Prostate gland (tissue), 2 donors: ENCODE measurements around the gene DNAL4. TPM values are rescaled to one million over a fixed set of nuclear protein-coding genes. Genes with fewer than 3 reads are reported as not detected.

Experiments used
- DNase-seq: peaks from one replicate; pipeline ENCODE4 v3.0.0-alpha.2; 2019; ENCODE audit warnings: low spot score
- H3K27ac ChIP-seq, 2 donors: fragments of 200-600 bp; sonication (generic); 2 replicates each; pipeline ENCODE4 v1.5.1; 2017 to 2019
- H3K27me3 ChIP-seq: fragments of 200-600 bp; sonication (generic); replicated peaks from 2 replicates; pipeline ENCODE4 v1.5.1; 2019; ENCODE audit not compliant: insufficient read depth
- H3K36me3 ChIP-seq, 2 donors: fragments of 200-600 bp; sonication (generic); 1 replicate in 1 of 2; 2 replicates in 1 of 2; pipeline versions ENCODE4 v1.5.1 to v1.8.1; 2017 to 2019
- H3K4me1 ChIP-seq: fragments of 200-600 bp; sonication (generic); replicated peaks from 2 replicates; pipeline ENCODE4 v1.5.1; 2019
- H3K4me3 ChIP-seq, 2 donors: fragments of 200-600 bp; sonication (generic); 2 replicates each; pipeline ENCODE4 v1.5.1; 2017 to 2019
- H3K9me3 ChIP-seq: fragments of 200-600 bp; sonication (generic); 2 replicates; pipeline ENCODE4 v1.5.1; 2017
- POLR2A ChIP-seq: fragments of 450-650 bp; IDR thresholded peaks from one replicate; pipeline ENCODE4 v1.6.1; 2016; ENCODE audit warnings: antibody characterized with exemption, mild to moderate bottlenecking
- POLR2AphosphoS5 ChIP-seq: sonication (generic); formaldehyde crosslinking; IDR thresholded peaks from one replicate; pipeline ENCODE4 v1.6.1; 2017; ENCODE audit warnings: antibody characterized with exemption
- WGBS: methylation state at CpG from one replicate; pipeline ENCODE4 v1.1.5; 2018; 5-methylcytosine and 5-hydroxymethylcytosine counted together
- intact Hi-C: fragments of 100-400 bp; cut with DNase I; formaldehyde crosslinking; loops from one replicate; pipeline ENCODE4 v1.14.2; 2022
- total RNA-seq, 2 donors: library from RNA; depleted of rRNA; stranded (reverse); fragments of >200 nt; gene quantifications; one replicate each; pipeline ENCODE4 v1.1.0, GENCODE V29; 2016
- TF ChIP-seq, protein P1 (sequence below), 4 experiments: fragments of 200-600 bp in 2 of 4; fragments of 450-650 bp in 2 of 4; sonication (generic) in 2 of 4; IDR thresholded peaks; 1 replicate in 3 of 4; 2 replicates in 1 of 4; pipeline ENCODE4 v1.5.1; 2016 to 2019; ENCODE audit warnings: antibody characterized with exemption in 4 of 4, mild to moderate bottlenecking in 2 of 4, moderate library complexity in 2 of 4

DNAL4 gene
- total RNA-seq, 2 donors from 2014 or later: 36.9 to 41.8 TPM

DNA sequence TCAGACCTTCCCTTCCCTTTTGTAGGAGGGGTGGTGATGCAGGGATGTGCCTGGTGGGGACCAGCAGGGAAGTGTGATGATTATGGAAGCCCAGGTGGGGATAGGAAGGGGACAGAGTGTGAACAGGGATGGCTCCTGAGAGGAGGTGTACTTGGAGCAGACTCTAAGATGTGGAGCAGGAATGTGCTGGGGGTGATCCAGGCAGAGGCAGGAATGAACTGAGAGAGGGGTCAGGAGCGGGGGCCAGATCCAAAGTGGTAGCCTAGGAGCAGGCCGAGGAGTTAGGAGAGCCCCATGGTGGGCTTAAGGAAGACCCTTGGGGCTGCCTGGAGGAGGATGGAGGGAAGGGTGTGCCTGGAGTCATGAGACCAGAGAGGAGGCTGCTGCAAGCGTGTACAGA, 46.2 kb upstream of the DNAL4 start:
- H3K27ac ChIP-seq: no peak overlapping the region
- H3K27me3 ChIP-seq: no peaks in the 10 kb centered on the region
- intact Hi-C loops: loop anchor here (5.0 kb wide), 1 partner anchor 73 kb away; no protein-coding TSS in a partner anchor
- WGBS: 92% methylated on average over 3 of the region's 3 CpGs
- H3K36me3 ChIP-seq: no peaks in the 10 kb centered on the region
- DNase-seq: no peak
- H3K9me3 ChIP-seq: no peaks in the 10 kb centered on the region
- TF ChIP-seq, protein P1, sequence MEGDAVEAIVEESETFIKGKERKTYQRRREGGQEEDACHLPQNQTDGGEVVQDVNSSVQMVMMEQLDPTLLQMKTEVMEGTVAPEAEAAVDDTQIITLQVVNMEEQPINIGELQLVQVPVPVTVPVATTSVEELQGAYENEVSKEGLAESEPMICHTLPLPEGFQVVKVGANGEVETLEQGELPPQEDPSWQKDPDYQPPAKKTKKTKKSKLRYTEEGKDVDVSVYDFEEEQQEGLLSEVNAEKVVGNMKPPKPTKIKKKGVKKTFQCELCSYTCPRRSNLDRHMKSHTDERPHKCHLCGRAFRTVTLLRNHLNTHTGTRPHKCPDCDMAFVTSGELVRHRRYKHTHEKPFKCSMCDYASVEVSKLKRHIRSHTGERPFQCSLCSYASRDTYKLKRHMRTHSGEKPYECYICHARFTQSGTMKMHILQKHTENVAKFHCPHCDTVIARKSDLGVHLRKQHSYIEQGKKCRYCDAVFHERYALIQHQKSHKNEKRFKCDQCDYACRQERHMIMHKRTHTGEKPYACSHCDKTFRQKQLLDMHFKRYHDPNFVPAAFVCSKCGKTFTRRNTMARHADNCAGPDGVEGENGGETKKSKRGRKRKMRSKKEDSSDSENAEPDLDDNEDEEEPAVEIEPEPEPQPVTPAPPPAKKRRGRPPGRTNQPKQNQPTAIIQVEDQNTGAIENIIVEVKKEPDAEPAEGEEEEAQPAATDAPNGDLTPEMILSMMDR (IDR thresholded peaks at IDR 0.05): no peak
- TF ChIP-seq POLR2AphosphoS5 (no peak), POLR2A (no peak)
- H3K4me3 ChIP-seq: no peak overlapping the region
- peaks cover 6% of the 10 kb centered on the region for H3K4me1 ChIP-seq

DNA sequence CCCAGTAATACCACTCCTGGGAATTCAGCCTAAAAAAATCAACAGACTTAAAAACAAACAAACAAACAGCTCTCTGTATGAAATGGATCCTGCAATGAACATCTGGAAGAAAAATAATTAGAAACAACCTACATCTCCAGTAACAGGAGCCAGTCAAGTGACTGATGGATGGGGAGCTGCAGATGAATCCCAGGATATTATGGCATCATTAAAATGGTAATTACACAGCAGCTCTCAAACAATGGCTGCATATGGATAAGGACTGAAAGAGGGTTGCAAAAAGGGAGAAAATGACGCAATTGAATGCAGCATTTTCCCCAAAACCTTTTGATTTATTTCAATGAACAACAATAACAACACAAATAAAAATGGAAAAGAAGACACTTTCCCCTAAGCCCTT, 45.7 kb upstream of the DNAL4 start:
- Histone ChIP-seq H3K4me3 (no peak overlapping the region), H3K9me3 (no peaks in the 10 kb centered on the region), H3K36me3 (no peaks in the 10 kb centered on the region), H3K27ac (no peak overlapping the region), H3K4me1 (peaks cover 6% of the 10 kb centered on the region), H3K27me3 (no peaks in the 10 kb centered on the region)
- WGBS: 91% methylated on average over 1 of the region's 1 CpG
- intact Hi-C loops: loop anchor here (5.0 kb wide), 1 partner anchor 72 kb away; no protein-coding TSS in a partner anchor
- no peak for DNase-seq
- no peak for TF ChIP-seq POLR2AphosphoS5
- TF ChIP-seq POLR2A: no peak
- TF ChIP-seq, protein P1 (IDR thresholded peaks at IDR 0.05): no peak

DNA sequence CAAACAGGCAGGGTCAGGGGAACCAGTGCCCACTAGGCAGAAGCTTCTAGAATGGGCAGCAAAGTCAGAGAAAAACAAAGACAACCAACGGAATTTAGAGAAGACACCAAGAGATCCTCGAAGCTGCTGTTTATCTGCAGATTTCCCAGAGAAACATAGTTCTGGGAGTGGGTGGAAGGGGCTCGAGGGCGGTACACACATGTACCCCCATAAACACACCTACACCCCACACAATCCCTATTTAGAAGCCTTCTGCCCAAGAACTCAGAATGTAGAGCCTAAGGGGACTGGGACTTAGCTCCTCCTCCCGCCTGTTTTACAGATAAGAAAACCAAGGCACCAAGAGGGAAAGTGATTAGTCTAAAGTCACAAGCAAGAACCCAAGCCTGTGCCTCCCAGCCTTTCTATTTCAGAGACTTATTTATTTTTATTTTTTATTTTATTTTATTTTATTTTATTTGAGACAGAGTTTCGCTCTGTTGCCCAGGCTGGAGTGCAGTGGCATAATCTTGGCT, 43.5 kb upstream of the DNAL4 start:
- peaks cover 6% of the 10 kb centered on the region for H3K4me1 ChIP-seq
- no peak overlapping the region for H3K4me3 ChIP-seq
- intact Hi-C loops: no loop called here
- H3K27ac ChIP-seq: no peak overlapping the region
- no peak for DNase-seq
- no peaks in the 10 kb centered on the region for H3K36me3 ChIP-seq
- no peaks in the 10 kb centered on the region for H3K27me3 ChIP-seq
- WGBS: 89% methylated on average over 6 of the region's 6 CpGs
- TF ChIP-seq POLR2AphosphoS5 (no peak), POLR2A (no peak)
- TF ChIP-seq, protein P1 (IDR thresholded peaks at IDR 0.05): no peak
- H3K9me3 ChIP-seq: no peaks in the 10 kb centered on the region

DNA sequence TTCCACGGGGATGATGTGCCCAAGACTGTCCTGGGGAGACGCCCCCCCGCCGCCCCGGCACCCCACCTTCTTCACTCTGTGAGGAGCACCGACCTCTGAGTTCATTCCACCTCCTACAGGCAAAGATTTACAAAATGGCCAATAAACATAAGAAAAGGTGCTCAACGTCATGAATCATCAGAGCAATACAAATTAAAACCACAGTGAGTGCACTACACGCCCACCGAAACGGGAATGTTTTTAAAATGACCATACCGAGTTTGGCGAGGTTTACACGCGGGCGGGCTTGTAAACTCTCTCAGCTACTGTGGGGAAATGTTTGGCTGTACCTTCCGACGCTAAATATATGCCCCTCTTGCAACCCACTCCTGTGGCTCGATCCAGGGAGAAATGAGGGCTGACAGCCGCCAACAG, 42.0 kb upstream of the DNAL4 start:
- no peak overlapping the region for H3K27ac ChIP-seq
- DNase-seq: no peak
- no peak overlapping the region for H3K4me3 ChIP-seq
- intact Hi-C loops: no loop called here
- 52% methylated on average over 19 of the region's 19 CpGs for WGBS
- no peaks in the 10 kb centered on the region for H3K9me3 ChIP-seq
- TF ChIP-seq POLR2AphosphoS5 (no peak), POLR2A (no peak)
- TF ChIP-seq, protein P1 (IDR thresholded peaks at IDR 0.05): no peak
- H3K27me3 ChIP-seq: no peaks in the 10 kb centered on the region
- no peaks in the 10 kb centered on the region for H3K4me1 ChIP-seq
- H3K36me3 ChIP-seq: no peaks in the 10 kb centered on the region

DNA sequence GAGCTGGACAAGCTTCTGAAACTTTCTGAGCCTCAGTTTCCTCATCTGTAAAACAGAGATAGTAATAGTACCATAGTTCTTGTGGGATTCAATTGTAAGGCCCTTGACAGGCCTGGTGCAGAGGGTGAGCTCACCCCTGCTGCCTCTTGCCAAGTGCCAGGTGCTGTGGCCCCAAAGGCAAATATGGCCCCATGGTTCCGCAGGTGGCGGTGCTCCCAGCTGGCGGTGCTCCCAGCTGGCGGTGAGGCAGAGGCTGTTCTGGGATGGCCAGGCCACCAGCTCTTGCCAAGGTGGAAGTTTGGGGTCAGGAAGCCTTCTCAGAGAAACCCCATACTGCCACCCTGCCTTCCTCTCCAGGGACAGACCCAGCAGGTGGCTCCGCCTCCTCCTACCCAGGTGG, 41.0 kb upstream of the DNAL4 start:
- Histone ChIP-seq H3K4me3 (no peak overlapping the region), H3K9me3 (no peaks in the 10 kb centered on the region), H3K36me3 (no peaks in the 10 kb centered on the region), H3K27ac (no peak overlapping the region), H3K27me3 (no peaks in the 10 kb centered on the region), H3K4me1 (no peaks in the 10 kb centered on the region)
- WGBS: 79% methylated on average over 5 of the region's 5 CpGs
- TF ChIP-seq, protein P1 (IDR thresholded peaks at IDR 0.05): no peak
- TF ChIP-seq POLR2A: no peak
- no peak for TF ChIP-seq POLR2AphosphoS5
- intact Hi-C loops: no loop called here
- DNase-seq: no peak
